ENCODE results near the gene RAD23A. TPM values are rescaled to one million over a fixed set of nuclear protein-coding genes. Genes with fewer than 3 reads are reported as not detected.

RAD23A gene
- total RNA-seq, 2 donors from 2014 or later = 53.7 to 94.6 TPM

DNA sequence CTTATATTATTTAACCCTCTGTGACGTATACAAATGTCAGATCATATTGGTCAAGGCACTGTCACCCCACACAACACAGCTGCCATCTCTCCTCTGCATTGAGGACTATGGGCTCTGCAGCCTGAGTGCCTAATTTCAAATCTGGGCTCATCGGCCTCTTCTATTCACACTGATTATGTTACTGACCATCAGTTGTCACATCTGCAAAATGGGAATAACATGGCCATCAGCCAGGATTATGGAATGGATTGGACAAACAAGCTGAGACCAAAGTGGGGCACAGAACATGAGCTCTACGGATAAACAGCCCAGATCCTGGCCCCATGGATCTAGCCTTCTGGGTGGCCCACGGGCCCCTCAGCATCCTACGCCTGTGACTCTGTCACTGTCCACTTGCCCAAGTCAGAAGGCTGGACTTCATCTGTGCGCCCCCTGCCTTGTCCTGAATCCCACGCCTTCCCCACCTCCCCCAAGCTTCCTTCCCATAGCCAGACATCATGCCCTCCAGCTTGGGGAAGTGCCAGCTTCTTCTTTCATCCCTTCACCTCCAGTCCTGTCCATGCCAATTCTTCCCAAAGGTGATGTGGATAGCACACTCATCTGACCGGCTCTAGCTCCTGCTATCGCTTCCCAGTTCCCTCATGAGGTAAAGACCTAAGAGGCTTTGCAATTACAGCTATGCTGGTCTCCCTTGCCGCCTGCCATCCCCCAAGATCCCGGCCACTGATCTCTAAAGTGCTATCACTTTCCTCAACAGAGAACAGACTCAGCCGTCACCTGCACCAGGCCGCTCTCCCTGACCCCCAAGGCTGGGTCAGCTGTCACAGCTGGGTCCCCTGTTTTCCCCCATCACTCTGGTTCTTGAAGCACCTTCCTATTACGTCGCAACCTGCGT, 13.0 kb upstream of the RAD23A start:
- TF ChIP-seq POLR2A (IDR thresholded peaks at IDR 0.05) = no peak
- TF ChIP-seq, protein P1, sequence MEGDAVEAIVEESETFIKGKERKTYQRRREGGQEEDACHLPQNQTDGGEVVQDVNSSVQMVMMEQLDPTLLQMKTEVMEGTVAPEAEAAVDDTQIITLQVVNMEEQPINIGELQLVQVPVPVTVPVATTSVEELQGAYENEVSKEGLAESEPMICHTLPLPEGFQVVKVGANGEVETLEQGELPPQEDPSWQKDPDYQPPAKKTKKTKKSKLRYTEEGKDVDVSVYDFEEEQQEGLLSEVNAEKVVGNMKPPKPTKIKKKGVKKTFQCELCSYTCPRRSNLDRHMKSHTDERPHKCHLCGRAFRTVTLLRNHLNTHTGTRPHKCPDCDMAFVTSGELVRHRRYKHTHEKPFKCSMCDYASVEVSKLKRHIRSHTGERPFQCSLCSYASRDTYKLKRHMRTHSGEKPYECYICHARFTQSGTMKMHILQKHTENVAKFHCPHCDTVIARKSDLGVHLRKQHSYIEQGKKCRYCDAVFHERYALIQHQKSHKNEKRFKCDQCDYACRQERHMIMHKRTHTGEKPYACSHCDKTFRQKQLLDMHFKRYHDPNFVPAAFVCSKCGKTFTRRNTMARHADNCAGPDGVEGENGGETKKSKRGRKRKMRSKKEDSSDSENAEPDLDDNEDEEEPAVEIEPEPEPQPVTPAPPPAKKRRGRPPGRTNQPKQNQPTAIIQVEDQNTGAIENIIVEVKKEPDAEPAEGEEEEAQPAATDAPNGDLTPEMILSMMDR (IDR thresholded peaks at IDR 0.05) = no peak
- Histone ChIP-seq H3K4me1 (peaks cover 27% of the 10 kb centered on the region), H3K4me3 (peak overlapping the region; percentile 77 to 97), H3K9me3 (no peaks in the 10 kb centered on the region), H3K27me3 (no peaks in the 10 kb centered on the region), H3K36me3 (replicated peaks in 1 of 2; ENCODE audit: insufficient read depth in 1 of 2, low read depth in 2 of 2) (peaks cover 0 to 5% of the 10 kb centered on the region in 2 donors), H3K27ac (peak overlapping the region; percentile 62 to 84 (median 74))
- 19 to 22% methylated on average over 16 of the region's 16 CpGs for WGBS, 2 donors
- DNase-seq (no peak), ATAC-seq (no peak)
- intact Hi-C loops (cut with DNase I) = no loop called here

DNA sequence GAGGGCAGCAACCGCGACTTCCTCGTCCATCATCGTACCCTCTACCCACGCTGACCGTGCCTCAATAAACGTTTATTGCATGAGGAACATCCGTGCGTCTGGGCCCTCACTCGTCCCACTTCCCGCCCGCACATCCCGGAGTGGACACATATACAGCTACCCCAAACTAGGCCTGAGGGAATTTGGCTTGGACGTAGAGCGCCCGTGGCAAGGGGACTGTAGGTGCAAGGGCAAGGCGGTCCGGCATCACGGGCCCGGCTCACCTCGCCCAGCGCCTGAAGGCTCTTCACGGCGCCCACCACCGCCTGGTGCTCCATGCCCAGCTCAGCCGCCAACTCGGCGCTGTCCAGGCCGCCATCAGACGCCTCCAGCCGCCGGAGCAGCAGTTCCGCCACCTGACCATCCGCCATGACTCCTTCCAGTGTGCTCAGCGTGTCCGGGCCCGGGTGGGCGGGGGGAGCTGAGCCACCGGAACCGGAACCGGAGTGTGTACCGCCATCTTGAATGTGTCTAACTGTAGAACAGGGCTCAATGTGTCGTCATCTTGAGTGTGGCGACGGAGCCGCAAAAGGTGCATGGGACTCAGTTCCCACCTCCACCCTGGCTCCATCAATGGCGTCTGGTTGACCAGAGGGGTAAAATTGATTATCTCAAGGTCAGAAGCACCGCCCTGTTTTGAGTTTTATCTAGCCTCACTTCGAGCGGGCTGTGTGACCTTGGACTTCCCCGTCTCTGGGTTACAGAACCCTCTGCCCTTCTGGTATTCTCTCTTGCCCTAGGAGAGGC, 12.2 kb upstream of the RAD23A start, which contains the start of gene FARSA:
FARSA (minus strand) TSS at position 425 of the 786 bp plus-strand sequence; CDS start at position 410, 15 bp downstream.
- peaks cover 0 to 1% of the 10 kb centered on the region in 2 donors for H3K36me3 ChIP-seq (replicated peaks in 1 of 2; ENCODE audit: insufficient read depth in 1 of 2, low read depth in 2 of 2)
- peaks cover 30% of the 10 kb centered on the region for H3K4me1 ChIP-seq
- intact Hi-C loops (cut with DNase I) = no loop called here
- H3K27me3 ChIP-seq = no peaks in the 10 kb centered on the region
- H3K4me3 ChIP-seq = peak within 1 kb of the TSS; percentile 77 to 97
- H3K9me3 ChIP-seq = no peaks in the 10 kb centered on the region
- H3K27ac ChIP-seq = peak within 1 kb of the TSS; percentile 62 to 84 (median 74)
- WGBS, 2 donors = 0% methylated on average over 10 to 51 of the region's 51 CpGs
- DNase-seq (peak; percentile 93 to 95 (median 94)), ATAC-seq (peak; percentile 78)
- peak; percentile 56 to 81 (median 76) for TF ChIP-seq POLR2A (IDR thresholded peaks at IDR 0.05)
- TF ChIP-seq, protein P1 (IDR thresholded peaks at IDR 0.05) = no peak

DNA sequence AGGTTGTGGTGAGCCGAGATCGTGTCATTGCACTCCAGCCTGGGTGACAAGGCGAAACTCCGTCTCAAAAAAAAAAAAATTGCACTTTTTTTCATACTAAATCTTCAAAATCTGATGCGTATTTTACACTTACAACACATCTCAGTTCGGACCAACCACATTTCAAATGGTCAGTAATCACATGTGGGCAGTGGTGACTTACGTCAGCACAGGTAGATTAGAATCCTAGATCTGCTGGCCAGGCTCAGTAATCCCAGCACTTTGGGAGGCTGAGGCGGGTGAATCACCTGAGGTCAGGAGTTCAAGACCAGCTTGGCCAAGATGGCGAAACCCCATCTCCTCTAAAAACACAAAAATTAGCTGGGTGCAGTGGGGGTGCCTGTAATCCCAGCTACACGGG, 10.6 kb upstream of the RAD23A start:
- intact Hi-C loops (cut with DNase I) = no loop called here
- 87 to 91% methylated on average over 10 of the region's 10 CpGs for WGBS, 2 donors
- Histone ChIP-seq H3K27me3 (no peaks in the 10 kb centered on the region), H3K36me3 (replicated peaks in 1 of 2; ENCODE audit: insufficient read depth in 1 of 2, low read depth in 2 of 2) (no peaks in the 10 kb centered on the region), H3K4me3 (no peak overlapping the region), H3K9me3 (no peaks in the 10 kb centered on the region), H3K27ac (no peak overlapping the region), H3K4me1 (peaks cover 37% of the 10 kb centered on the region)
- no peak for ATAC-seq
- no peak for DNase-seq
- TF ChIP-seq, protein P1 (IDR thresholded peaks at IDR 0.05) = no peak
- TF ChIP-seq POLR2A (IDR thresholded peaks at IDR 0.05) = no peak

DNA sequence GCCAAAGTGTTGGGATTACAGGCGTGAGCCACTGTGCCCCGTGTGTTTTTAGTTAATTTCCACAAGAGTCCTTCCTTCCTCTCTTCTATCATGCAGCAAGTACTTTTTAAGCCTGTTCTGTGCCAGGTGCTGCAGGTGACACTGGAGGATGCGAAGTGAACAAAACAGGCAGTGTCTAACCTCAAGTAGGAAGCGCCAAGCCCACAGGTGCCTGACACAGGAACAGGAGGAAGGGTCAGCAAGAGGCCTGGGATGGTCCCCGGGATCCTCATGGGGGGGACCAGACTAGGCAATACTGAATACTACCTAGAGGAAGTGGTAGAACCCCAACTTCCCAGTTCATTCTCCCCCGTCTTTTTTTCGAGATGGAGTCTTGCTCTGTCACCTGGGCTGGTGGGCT, 9.1 kb upstream of the RAD23A start:
- ATAC-seq = no peak
- H3K9me3 ChIP-seq = no peaks in the 10 kb centered on the region
- peaks cover under 1 to 8% of the 10 kb centered on the region in 2 donors for H3K36me3 ChIP-seq (replicated peaks in 1 of 2; ENCODE audit: insufficient read depth in 1 of 2, low read depth in 2 of 2)
- intact Hi-C loops (cut with DNase I) = no loop called here
- H3K4me3 ChIP-seq = no peak overlapping the region
- no peak for TF ChIP-seq POLR2A (IDR thresholded peaks at IDR 0.05)
- TF ChIP-seq, protein P1 (IDR thresholded peaks at IDR 0.05) = no peak
- no peaks in the 10 kb centered on the region for H3K27me3 ChIP-seq
- H3K4me1 ChIP-seq = peaks cover 50% of the 10 kb centered on the region
- 63 to 70% methylated on average over 6 to 7 of the region's 7 CpGs for WGBS, 2 donors
- no peak overlapping the region for H3K27ac ChIP-seq
- DNase-seq = no peak

Measured in body of pancreas (tissue), 4 donors.